Neutrophil (primary cell): ENCODE measurements around the gene C4B.

ENCODE experiments used
- H3K27ac ChIP-seq: fragments of 200-600 bp; sonication (generic); 2 replicates; pipeline ENCODE4 v1.5.1; 2016; ENCODE audit warnings: mild to moderate bottlenecking, moderate library complexity
- H3K27me3 ChIP-seq: fragments of 200-600 bp; sonication (generic); 2 replicates; pipeline ENCODE4 v1.6.0; 2016; ENCODE audit warnings: mild to moderate bottlenecking
- H3K36me3 ChIP-seq: fragments of 200-600 bp; sonication (generic); 2 replicates; pipeline ENCODE4 v1.5.1; 2017
- H3K4me1 ChIP-seq, 2 experiments: fragments of 200-600 bp in 1 of 2; sonication (generic) in 1 of 2; 1 replicate in 1 of 2; 2 replicates in 1 of 2; pipeline versions ENCODE4 v1.5.1 to v1.6.1; 2013 to 2016; ENCODE audit warnings: low read depth in 1 of 2, low read length in 1 of 2, mild to moderate bottlenecking in 1 of 2, moderate library complexity in 1 of 2; ENCODE audit not compliant: control insufficient read depth in 1 of 2, insufficient read depth in 1 of 2
- H3K4me3 ChIP-seq, 2 experiments: fragments of 200-600 bp in 1 of 2; sonication (generic) in 1 of 2; 1 replicate in 1 of 2; 2 replicates in 1 of 2; pipeline ENCODE4 v1.5.1; 2013 to 2016; ENCODE audit warnings: low read depth in 1 of 2, low read length in 1 of 2, mild to moderate bottlenecking in 1 of 2, moderate library complexity in 1 of 2
- H3K9me3 ChIP-seq: fragments of 200-600 bp; sonication (generic); 2 replicates; pipeline ENCODE4 v1.5.1; 2016
- TF ChIP-seq, protein P1 (sequence below): fragments of 200-600 bp; sonication (generic); IDR thresholded peaks from 2 replicates; pipeline ENCODE4 v1.5.1; 2016; ENCODE audit warnings: antibody characterized with exemption

The C4B gene

DNA sequence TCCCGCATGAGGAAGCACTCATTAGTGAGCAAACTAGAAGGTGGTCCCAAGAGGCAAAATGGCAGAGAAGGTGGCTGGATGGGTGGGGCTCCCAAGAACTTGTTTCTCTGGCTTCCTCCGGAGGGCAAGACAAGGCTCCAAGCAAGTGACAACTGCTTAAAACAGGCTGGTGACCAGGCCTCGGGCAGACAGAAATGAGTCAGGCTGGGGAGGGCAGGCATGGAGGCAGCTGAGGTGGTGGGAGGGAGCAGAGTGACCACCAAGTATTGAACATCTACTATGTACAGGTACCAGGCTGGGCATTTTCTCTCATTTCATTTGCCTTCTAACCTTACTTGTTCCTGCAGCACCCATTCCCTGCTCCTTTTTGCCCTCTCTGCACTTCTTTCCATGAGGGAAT is 61.2 kb downstream of the C4B start:
- Histone ChIP-seq H3K36me3 (no peaks in the 10 kb centered on the region), H3K27ac (no peak overlapping the region), H3K27me3 (no peaks in the 10 kb centered on the region), H3K4me3 (no peak overlapping the region), H3K9me3 (no peaks in the 10 kb centered on the region), H3K4me1 (no peaks in the 10 kb centered on the region)
- TF ChIP-seq, protein P1, sequence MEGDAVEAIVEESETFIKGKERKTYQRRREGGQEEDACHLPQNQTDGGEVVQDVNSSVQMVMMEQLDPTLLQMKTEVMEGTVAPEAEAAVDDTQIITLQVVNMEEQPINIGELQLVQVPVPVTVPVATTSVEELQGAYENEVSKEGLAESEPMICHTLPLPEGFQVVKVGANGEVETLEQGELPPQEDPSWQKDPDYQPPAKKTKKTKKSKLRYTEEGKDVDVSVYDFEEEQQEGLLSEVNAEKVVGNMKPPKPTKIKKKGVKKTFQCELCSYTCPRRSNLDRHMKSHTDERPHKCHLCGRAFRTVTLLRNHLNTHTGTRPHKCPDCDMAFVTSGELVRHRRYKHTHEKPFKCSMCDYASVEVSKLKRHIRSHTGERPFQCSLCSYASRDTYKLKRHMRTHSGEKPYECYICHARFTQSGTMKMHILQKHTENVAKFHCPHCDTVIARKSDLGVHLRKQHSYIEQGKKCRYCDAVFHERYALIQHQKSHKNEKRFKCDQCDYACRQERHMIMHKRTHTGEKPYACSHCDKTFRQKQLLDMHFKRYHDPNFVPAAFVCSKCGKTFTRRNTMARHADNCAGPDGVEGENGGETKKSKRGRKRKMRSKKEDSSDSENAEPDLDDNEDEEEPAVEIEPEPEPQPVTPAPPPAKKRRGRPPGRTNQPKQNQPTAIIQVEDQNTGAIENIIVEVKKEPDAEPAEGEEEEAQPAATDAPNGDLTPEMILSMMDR, result no peak

- Histone ChIP-seq H3K36me3 (no peaks in the 10 kb centered on the region), H3K9me3 (no peaks in the 10 kb centered on the region), H3K4me3 (no peak overlapping the region), H3K27ac (no peak overlapping the region), H3K27me3 (no peaks in the 10 kb centered on the region), H3K4me1 (no peaks in the 10 kb centered on the region)
- TF ChIP-seq, protein P1, result no peak
These were observed 61.8 kb downstream of the C4B start for GRCh38 chr6:32076321-32076809.

DNA sequence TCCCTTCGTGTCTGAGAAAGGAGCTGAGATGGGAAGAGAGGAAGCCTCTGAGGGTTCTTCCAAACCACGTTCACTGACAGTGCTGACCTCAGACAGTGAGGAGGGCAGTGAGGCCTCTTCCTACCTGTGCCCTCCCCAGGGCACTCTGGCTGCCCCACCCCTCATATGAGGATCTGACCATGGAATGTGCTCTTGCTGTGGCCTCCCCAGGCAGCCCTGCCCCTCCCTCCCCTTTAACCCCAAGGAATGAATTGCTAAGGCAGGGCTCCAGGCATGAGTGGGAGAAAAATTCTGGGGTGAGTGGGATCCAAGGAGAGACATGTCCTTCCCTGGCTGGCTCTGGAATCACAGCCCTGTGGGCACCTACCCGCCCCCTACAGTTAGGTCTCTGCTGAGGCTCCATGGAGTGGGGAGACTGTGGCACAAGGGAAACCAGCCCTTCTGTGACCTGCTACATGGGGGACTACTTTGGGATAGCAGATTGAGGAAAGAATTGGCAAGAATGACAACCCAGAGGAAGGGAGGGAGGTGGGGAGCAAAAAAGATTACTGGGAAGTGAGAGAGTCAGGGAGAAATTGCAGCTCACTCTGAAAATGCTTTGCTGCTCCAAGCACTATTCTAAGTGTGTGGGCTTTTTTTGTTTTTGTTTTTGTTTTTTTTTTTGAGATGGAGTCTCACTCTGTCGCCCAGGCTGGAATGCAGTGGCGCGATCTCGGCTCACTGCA is 65.1 kb downstream of the C4B start:
- TF ChIP-seq, protein P1, result no peak
- H3K4me3 ChIP-seq, result no peak overlapping the region
- peaks cover 8% of the 10 kb centered on the region for H3K27me3 ChIP-seq
- no peak overlapping the region for H3K27ac ChIP-seq
- no peaks in the 10 kb centered on the region for H3K4me1 ChIP-seq
- H3K9me3 ChIP-seq, result no peaks in the 10 kb centered on the region
- no peaks in the 10 kb centered on the region for H3K36me3 ChIP-seq

DNA sequence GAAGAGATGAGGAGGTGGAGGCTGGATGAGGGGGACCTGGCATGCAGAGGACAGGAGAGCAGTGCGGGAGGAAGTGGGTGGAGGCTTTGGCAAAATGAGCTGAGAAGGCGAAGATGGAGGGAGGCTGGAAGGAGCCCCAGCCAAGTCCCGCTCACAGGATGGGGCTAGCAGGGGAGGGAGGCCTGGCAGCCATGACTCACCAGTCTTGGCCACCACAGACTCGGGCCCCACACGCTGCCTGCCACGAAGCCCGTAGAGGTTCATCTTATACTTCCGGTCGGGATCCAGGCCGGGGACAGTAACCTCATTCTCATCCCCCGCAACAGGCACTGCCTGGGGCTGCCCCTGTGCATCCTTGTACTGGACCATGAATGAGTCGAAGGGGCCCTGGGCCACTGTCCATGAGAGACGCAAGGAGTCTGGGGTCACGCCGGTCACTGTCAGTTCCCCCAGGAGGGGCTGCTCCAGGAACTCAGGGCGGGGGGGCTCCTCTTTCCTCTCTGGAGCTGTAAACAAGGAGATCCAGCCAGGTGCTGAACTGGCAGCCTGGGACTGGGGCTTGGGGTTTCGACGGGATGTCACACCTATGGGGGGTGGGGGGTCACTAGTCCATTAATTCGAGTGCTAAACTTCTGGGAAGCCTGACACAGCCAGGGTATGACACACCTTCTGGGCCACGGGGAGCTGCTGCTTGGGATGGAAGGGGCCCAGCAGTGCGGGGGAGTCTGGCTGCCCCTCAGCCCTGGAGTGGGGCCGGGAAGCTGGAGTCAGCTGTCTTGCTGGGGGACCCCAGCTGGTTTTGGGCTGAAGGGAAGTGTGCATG is 66.8 kb downstream of the C4B start:
- TF ChIP-seq, protein P1, result no peak
- H3K27ac ChIP-seq, result no peak overlapping the region
- peaks cover 24% of the 10 kb centered on the region for H3K27me3 ChIP-seq
- H3K4me3 ChIP-seq, result no peak overlapping the region
- no peaks in the 10 kb centered on the region for H3K36me3 ChIP-seq
- no peaks in the 10 kb centered on the region for H3K4me1 ChIP-seq
- no peaks in the 10 kb centered on the region for H3K9me3 ChIP-seq

DNA sequence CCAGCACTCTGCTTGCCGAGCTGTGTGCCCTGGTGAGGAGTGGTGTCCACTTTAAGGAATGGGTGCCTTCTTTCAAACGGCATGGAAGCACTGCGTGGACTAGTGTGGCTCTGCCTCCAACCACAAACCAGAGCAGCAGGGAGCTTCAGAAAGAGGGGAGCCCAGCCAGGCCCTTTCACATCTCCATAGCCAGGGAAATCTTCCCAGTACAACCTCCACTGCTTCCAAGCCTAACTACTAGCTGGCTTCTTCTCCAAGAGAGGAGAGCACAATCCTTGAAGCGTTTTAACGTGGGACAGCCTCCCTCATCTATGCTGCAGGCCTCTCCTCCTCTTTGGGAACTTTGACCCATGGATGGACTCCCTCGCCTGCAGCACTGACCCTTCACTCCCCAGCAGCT is 67.9 kb downstream of the C4B start:
- H3K27me3 ChIP-seq, result peaks cover 35% of the 10 kb centered on the region
- no peak overlapping the region for H3K27ac ChIP-seq
- no peaks in the 10 kb centered on the region for H3K36me3 ChIP-seq
- H3K9me3 ChIP-seq, result no peaks in the 10 kb centered on the region
- no peak overlapping the region for H3K4me3 ChIP-seq
- no peaks in the 10 kb centered on the region for H3K4me1 ChIP-seq
- TF ChIP-seq, protein P1, result no peak
